ENCODE results near the gene GALNT10. TPM values are rescaled to one million over a fixed set of nuclear protein-coding genes. Genes with fewer than 3 reads are reported as not detected.

GALNT10 gene
- total and polyA plus RNA-seq, 12 donors, result 3.1 to 19.0 (median 11.7) TPM

GRCh38 chr5:154178661-154179060, 11.9 kb upstream of the GALNT10 start:
- Histone ChIP-seq H3K9me3 (no peaks in the 10 kb centered on the region), H3K36me3 (no peaks in the 10 kb centered on the region), H3K4me1 (peaks cover 0 to 10% (median 0%) of the 10 kb centered on the region in 9 donors), H3K27ac (no peak overlapping the region), H3K4me3 (no peak overlapping the region), H3K27me3 (no peaks in the 10 kb centered on the region)
- intact Hi-C loops (cut with DNase I), result loop anchor here in 6 of 10 donors (2.0 to 10.0 kb wide), 4 partner anchors 106 to 206 kb away; no protein-coding TSS in a partner anchor
- TF ChIP-seq, protein P1, sequence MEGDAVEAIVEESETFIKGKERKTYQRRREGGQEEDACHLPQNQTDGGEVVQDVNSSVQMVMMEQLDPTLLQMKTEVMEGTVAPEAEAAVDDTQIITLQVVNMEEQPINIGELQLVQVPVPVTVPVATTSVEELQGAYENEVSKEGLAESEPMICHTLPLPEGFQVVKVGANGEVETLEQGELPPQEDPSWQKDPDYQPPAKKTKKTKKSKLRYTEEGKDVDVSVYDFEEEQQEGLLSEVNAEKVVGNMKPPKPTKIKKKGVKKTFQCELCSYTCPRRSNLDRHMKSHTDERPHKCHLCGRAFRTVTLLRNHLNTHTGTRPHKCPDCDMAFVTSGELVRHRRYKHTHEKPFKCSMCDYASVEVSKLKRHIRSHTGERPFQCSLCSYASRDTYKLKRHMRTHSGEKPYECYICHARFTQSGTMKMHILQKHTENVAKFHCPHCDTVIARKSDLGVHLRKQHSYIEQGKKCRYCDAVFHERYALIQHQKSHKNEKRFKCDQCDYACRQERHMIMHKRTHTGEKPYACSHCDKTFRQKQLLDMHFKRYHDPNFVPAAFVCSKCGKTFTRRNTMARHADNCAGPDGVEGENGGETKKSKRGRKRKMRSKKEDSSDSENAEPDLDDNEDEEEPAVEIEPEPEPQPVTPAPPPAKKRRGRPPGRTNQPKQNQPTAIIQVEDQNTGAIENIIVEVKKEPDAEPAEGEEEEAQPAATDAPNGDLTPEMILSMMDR (IDR thresholded peaks at IDR 0.05), result no peak
- DNase-seq (no peak), ATAC-seq (peak in 2 of 8 donors; percentile 28 to 29)
- 80% methylated on average over 2 of the region's 2 CpGs for WGBS, 2 donors

GRCh38 chr5:154179846-154180710, 10.5 kb upstream of the GALNT10 start:
- ATAC-seq (peak; percentile 74 to 89 (median 83)), DNase-seq (peak in 1 of 2 donors; percentile 37)
- 58 to 60% methylated on average over 13 of the region's 13 CpGs for WGBS, 2 donors
- no peaks in the 10 kb centered on the region for H3K27me3 ChIP-seq
- no peak overlapping the region for H3K27ac ChIP-seq
- peaks cover 0 to 10% (median 0%) of the 10 kb centered on the region in 9 donors for H3K4me1 ChIP-seq
- TF ChIP-seq, protein P1 (IDR thresholded peaks at IDR 0.05), result peak; percentile 57 to 88 (median 80)
- no peaks in the 10 kb centered on the region for H3K9me3 ChIP-seq
- H3K36me3 ChIP-seq, result no peaks in the 10 kb centered on the region
- intact Hi-C loops (cut with DNase I), result loop anchor here (1.0 to 10.0 kb wide), 11 partner anchors 107 to 227 kb away; no protein-coding TSS in a partner anchor
- H3K4me3 ChIP-seq, result no peak overlapping the region

DNA sequence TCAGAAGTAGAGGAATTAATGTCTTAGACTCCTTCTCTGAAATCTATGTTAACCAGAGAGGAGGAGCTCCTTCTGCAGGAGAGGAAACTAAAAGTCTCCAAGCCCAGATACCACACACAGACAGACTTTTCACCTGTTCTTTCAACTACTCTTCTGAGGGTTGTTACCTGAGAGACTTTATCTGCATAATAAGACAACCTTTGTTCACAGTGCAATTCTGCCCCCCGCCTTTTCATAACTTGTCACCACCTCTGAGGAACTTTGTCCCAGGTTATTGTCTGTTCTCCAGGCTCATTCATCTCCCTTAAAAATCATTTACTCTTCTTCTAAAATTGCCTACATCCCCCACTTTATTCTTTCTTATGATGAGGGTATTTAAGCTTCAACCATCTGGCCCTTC, 9.4 kb upstream of the GALNT10 start:
- no peak overlapping the region for H3K27ac ChIP-seq
- intact Hi-C loops (cut with DNase I), result loop anchor here in 8 of 10 donors (2.0 to 10.0 kb wide), 7 partner anchors 108 to 226 kb away; no protein-coding TSS in a partner anchor
- no peaks in the 10 kb centered on the region for H3K36me3 ChIP-seq
- ATAC-seq (no peak), DNase-seq (no peak)
- no peaks in the 10 kb centered on the region for H3K9me3 ChIP-seq
- peaks cover 0 to 5% (median 0%) of the 10 kb centered on the region in 9 donors for H3K4me1 ChIP-seq
- H3K27me3 ChIP-seq, result no peaks in the 10 kb centered on the region
- no peak overlapping the region for H3K4me3 ChIP-seq
- TF ChIP-seq, protein P1 (IDR thresholded peaks at IDR 0.05), result no peak
- WGBS, 2 donors, result 100% methylated on average over 1 of the region's 1 CpG

- Histone ChIP-seq H3K36me3 (peaks cover 0 to 4% (median 0%) of the 10 kb centered on the region in 9 donors), H3K9me3 (no peaks in the 10 kb centered on the region), H3K4me1 (peaks cover 0 to 43% (median 34%) of the 10 kb centered on the region in 9 donors), H3K27me3 (peaks cover 0 to 12% (median 0%) of the 10 kb centered on the region in 7 donors), H3K27ac (peak overlapping the region in 7 of 10 donors; percentile 84 to 92 (median 90)), H3K4me3 (peak overlapping the region; percentile 71 to 100 (median 95))
- peak; percentile 6 to 57 (median 32) for ATAC-seq
- TF ChIP-seq, protein P1 (IDR thresholded peaks at IDR 0.05), result no peak
- 7 to 9% methylated on average over 25 of the region's 25 CpGs for WGBS, 2 donors
- intact Hi-C loops (cut with DNase I), result loop anchor here in 2 of 10 donors (5.0 to 10.0 kb wide), 2 partner anchors 205 to 208 kb away; no protein-coding TSS in a partner anchor
- DNase-seq, result peak in 1 of 2 donors; percentile 30
Observed at GRCh38 chr5:154189256-154189818, 1.2 kb upstream of the GALNT10 start.

Data from heart right ventricle (tissue), 16 donors.